HepG2 (cell line): ENCODE measurements around the gene ZNFX1. TPM values are rescaled to one million over a fixed set of nuclear protein-coding genes. Genes with fewer than 3 reads are reported as not detected.

Experiments used
- ATAC-seq: fragments of 200-7000 bp; cut with Tn5 transposase; 3 replicates; pipeline ENCODE4 v1.9.1; 2020; ENCODE audit warnings: mild to moderate bottlenecking, moderate library complexity
- BruUV-seq: library from RNA; stranded (reverse); fragments of 400-500 nt; replicated peaks from 2 replicates; lab custom pipeline; 2021; lab: Mats Ljungman, UMichigan
- CTCF ChIA-PET: fragments of 300-600 bp; formaldehyde crosslinking; extraction: SDS; loops from one replicate; lab custom pipeline; 2021; ENCODE audit warnings: low total read pairs, inconsistent platforms, low intra/inter-chr PET ratio; lab: Yijun Ruan, JAX
- POLR2A ChIA-PET: fragments of 350-600 bp; sonication (Branson Sonifier 250); formaldehyde crosslinking; loops from one replicate; lab custom pipeline; 2020; ENCODE audit warnings: antibody characterized with exemption, inconsistent platforms; lab: Yijun Ruan, JAX
- DNase-seq: peaks from one replicate; pipeline ENCODE4 v3.0.0-alpha.2; 2015; ENCODE audit warnings: low spot score
- FAIRE-seq: peaks from 3 replicates; lab custom pipeline; 2011; peaks lifted over from hg19 to GRCh38; lab: Jason Lieb, UNC
- H2AFZ ChIP-seq: one replicate; pipeline ENCODE4 v1.6.1; 2011; ENCODE audit warnings: low read length, inconsistent platforms
- H3K27ac ChIP-seq: fragments of 300-600 bp; 3 replicates; pipeline ENCODE4 v1.8.0; 2011; ENCODE audit warnings: mixed run types, mild to moderate bottlenecking, mixed read lengths, low read length, inconsistent platforms; ENCODE audit not compliant: insufficient read depth; ENCODE audit errors: extremely low read length
- H3K27me3 ChIP-seq, 2 experiments: fragments of 200-600 bp in 1 of 2; 2 replicates in 1 of 2; 3 replicates in 1 of 2; pipeline versions ENCODE4 v1.6.0 to v1.8.0; 2011; ENCODE audit warnings: low read length in 2 of 2, mild to moderate bottlenecking in 2 of 2, moderate library complexity in 2 of 2, inconsistent platforms in 1 of 2; ENCODE audit not compliant: insufficient read depth in 2 of 2, control insufficient read depth in 1 of 2
- H3K36me3 ChIP-seq, 2 experiments: fragments of 200-600 bp in 1 of 2; replicated peaks in 1 of 2; 2 replicates in 1 of 2; 3 replicates in 1 of 2; pipeline versions ENCODE4 v1.5.1 to v1.8.0; 2011; ENCODE audit warnings: low read length in 2 of 2, inconsistent platforms in 1 of 2; ENCODE audit not compliant: insufficient read depth in 2 of 2, control insufficient read depth in 1 of 2
- H3K4me1 ChIP-seq: 2 replicates; pipeline ENCODE4 v1.5.1; 2012; ENCODE audit warnings: low read length, inconsistent platforms; ENCODE audit not compliant: insufficient read depth
- H3K4me2 ChIP-seq: 2 replicates; pipeline ENCODE4 v1.6.0; 2011; ENCODE audit warnings: low read depth, low read length, inconsistent platforms
- H3K4me3 ChIP-seq, 3 experiments: fragments of 200-600 bp in 1 of 3; sonication (generic), shearing (Covaris generic) in 1 of 3; replicated peaks in 1 of 3; 2 replicates each; pipeline ENCODE4 v1.5.1; 2011 to 2016; ENCODE audit warnings: low read length in 3 of 3, inconsistent platforms in 2 of 3, low read depth in 2 of 3, mild to moderate bottlenecking in 2 of 3, control low read depth in 1 of 3, mixed read lengths in 1 of 3; ENCODE audit not compliant: insufficient read depth in 1 of 3
- H3K79me2 ChIP-seq: one replicate; pipeline ENCODE4 v1.6.1; 2011; ENCODE audit warnings: low read length, inconsistent platforms; ENCODE audit not compliant: insufficient read depth
- H3K9ac ChIP-seq: 2 replicates; pipeline ENCODE4 v1.6.0; 2011; ENCODE audit warnings: mild to moderate bottlenecking, low read depth, low read length, inconsistent platforms; ENCODE audit not compliant: insufficient read depth
- H3K9me3 ChIP-seq: 2 replicates; pipeline ENCODE4 v1.5.1; 2012; ENCODE audit warnings: mild to moderate bottlenecking, low read length
- H4K20me1 ChIP-seq: 2 replicates; pipeline ENCODE4 v1.6.0; 2011; ENCODE audit warnings: inconsistent platforms, mild to moderate bottlenecking, low read length, moderate library complexity; ENCODE audit not compliant: insufficient read depth
- DRAP1 ChIP-seq: IDR thresholded peaks from 2 replicates; pipeline ENCODE4 v1.6.1; 2016; ENCODE audit warnings: missing genetic modification reagents, missing compliant biosample characterization
- HNRNPK ChIP-seq: fragments of 200-400 bp; formaldehyde crosslinking; IDR thresholded peaks from 2 replicates; pipeline ENCODE4 v1.6.1; 2018; ENCODE audit warnings: low read length, low read depth, moderate library complexity, mild to moderate bottlenecking; ENCODE audit not compliant: poor library complexity, severe bottlenecking
- MBNL3 ChIP-seq: fragments of 250-450 bp; sonication (Bioruptor Pico); conservative IDR thresholded peaks from 2 replicates; pipeline ENCODE4 v1.8.0; 2022; ENCODE audit warnings: mild to moderate bottlenecking, inconsistent platforms
- STAT6 ChIP-seq: sonication (generic); formaldehyde crosslinking; IDR thresholded peaks from 2 replicates; pipeline ENCODE4 v1.4.0; 2020; ENCODE audit warnings: missing genetic modification reagents, mild to moderate bottlenecking, borderline replicate concordance
- ZMYM2 ChIP-seq: sonication (generic); formaldehyde crosslinking; IDR thresholded peaks from 2 replicates; pipeline ENCODE4 v1.8.0; 2022; ENCODE audit warnings: mild to moderate bottlenecking, missing genetic modification reagents
- ZMYM3 ChIP-seq: sonication (generic); formaldehyde crosslinking; IDR thresholded peaks from 2 replicates; pipeline ENCODE4 v1.5.1; 2020; ENCODE audit warnings: mild to moderate bottlenecking, missing genetic modification reagents
- ZNF3 ChIP-seq: IDR thresholded peaks from 2 replicates; pipeline ENCODE4 v1.7.0; 2017; ENCODE audit warnings: inconsistent platforms
- ZNF564 ChIP-seq: sonication (generic); formaldehyde crosslinking; IDR thresholded peaks from 2 replicates; pipeline ENCODE4 v1.8.1; 2023; ENCODE audit warnings: mild to moderate bottlenecking, missing genetic modification reagents
- ZNF780A ChIP-seq: sonication (generic); formaldehyde crosslinking; IDR thresholded peaks from 2 replicates; pipeline ENCODE4 v1.8.0; 2022; ENCODE audit warnings: mild to moderate bottlenecking, missing genetic modification reagents, moderate library complexity
- WGBS: methylation state at CpG from one replicate; pipeline ENCODE4 v1.1.6; 2017; ENCODE audit warnings: low lambda C conversion rate; 5-methylcytosine and 5-hydroxymethylcytosine counted together
- in situ Hi-C: cut with HindIII; loops from 2 replicates; pipeline ENCODE4 v1.10.0; 2017; ENCODE audit warnings: low pct_unique_long_range_greater_than_20kb; ENCODE audit not compliant: extremely low pct_ligation_motif_present
- intact Hi-C: fragments of 100-400 bp; cut with micrococcal nuclease; formaldehyde crosslinking; loops from one replicate; pipeline ENCODE4 v1.10.0; 2022; ENCODE audit not compliant: unreplicated experiment
- polyA plus RNA-seq, 8 experiments: library from polyadenylated mRNA; depleted of rRNA in 3 of 8; stranded (reverse) in 7 of 8; unstranded in 1 of 8; fragments of >200 nt; fragmentation: Illumina TruSeq in 4 of 8; extraction: Trizol in 4 of 8; gene quantifications; 2 replicates each; pipeline versions ENCODE4 v1.2.1 to v1.2.3, GENCODE V29; 2011 to 2016; ENCODE audit warnings: low read depth in 4 of 8, missing spikeins in 1 of 8, mixed read lengths in 1 of 8; ENCODE audit not compliant: insufficient read depth in 1 of 8
- total RNA-seq, 5 experiments: library from RNA; depleted of rRNA; stranded (reverse); fragments of >200 nt; fragmentation: Illumina TruSeq; extraction: Trizol; gene quantifications; 2 replicates each; pipeline ENCODE4 v1.2.3, GENCODE V29; 2016; ENCODE audit warnings: low read depth in 1 of 5
- TF ChIP-seq, protein P1 (sequence below): sonication (generic); formaldehyde crosslinking; IDR thresholded peaks from 2 replicates; pipeline ENCODE4 v1.5.1; 2020; ENCODE audit warnings: mild to moderate bottlenecking, missing genetic modification reagents

ZNFX1 gene
- total and polyA plus RNA-seq, 2 of the 13 experiments (the other 11 are each of a cell fraction or from before 2014, with no cell fraction given), result 2.9 to 11.1 TPM

- ChIA-PET CTCF (no interaction called here), POLR2A (interaction anchor here (1.6 to 1.7 kb wide), 2 partner anchors 9 kb away, joined by 4 to 7 read pairs; partner anchors contain the start of gene ZNFX1)
- H3K36me3 ChIP-seq, result peaks cover 38 to 74% of the 10 kb centered on the region in 2 experiments
- intact Hi-C loops (no loop called here), in situ Hi-C loops (no loop called here)
- H3K79me2 ChIP-seq, result peaks cover 48% of the 10 kb centered on the region
- H3K4me3 ChIP-seq, result no peak overlapping the region
- H3K9me3 ChIP-seq, result no peaks in the 10 kb centered on the region
- H3K4me1 ChIP-seq, result peaks cover 46% of the 10 kb centered on the region
- DNase-seq (no peak), ATAC-seq (no peak), FAIRE-seq (no peak)
- H3K27ac ChIP-seq, result no peak overlapping the region
- no TSS peak for BruUV-seq
- no peaks in the 10 kb centered on the region for H3K27me3 ChIP-seq
- peak overlapping the region; percentile 18; the same call in 1 of the 2 replicates for H3K4me2 ChIP-seq
- peaks cover 17% of the 10 kb centered on the region for H4K20me1 ChIP-seq
- H3K9ac ChIP-seq, result no peak overlapping the region
- WGBS, result 91% methylated on average over 1 of the region's 1 CpG
- H2AFZ ChIP-seq, result no peak overlapping the region
- no peak for TF ChIP-seq MBNL3
- TF ChIP-seq, protein P1, sequence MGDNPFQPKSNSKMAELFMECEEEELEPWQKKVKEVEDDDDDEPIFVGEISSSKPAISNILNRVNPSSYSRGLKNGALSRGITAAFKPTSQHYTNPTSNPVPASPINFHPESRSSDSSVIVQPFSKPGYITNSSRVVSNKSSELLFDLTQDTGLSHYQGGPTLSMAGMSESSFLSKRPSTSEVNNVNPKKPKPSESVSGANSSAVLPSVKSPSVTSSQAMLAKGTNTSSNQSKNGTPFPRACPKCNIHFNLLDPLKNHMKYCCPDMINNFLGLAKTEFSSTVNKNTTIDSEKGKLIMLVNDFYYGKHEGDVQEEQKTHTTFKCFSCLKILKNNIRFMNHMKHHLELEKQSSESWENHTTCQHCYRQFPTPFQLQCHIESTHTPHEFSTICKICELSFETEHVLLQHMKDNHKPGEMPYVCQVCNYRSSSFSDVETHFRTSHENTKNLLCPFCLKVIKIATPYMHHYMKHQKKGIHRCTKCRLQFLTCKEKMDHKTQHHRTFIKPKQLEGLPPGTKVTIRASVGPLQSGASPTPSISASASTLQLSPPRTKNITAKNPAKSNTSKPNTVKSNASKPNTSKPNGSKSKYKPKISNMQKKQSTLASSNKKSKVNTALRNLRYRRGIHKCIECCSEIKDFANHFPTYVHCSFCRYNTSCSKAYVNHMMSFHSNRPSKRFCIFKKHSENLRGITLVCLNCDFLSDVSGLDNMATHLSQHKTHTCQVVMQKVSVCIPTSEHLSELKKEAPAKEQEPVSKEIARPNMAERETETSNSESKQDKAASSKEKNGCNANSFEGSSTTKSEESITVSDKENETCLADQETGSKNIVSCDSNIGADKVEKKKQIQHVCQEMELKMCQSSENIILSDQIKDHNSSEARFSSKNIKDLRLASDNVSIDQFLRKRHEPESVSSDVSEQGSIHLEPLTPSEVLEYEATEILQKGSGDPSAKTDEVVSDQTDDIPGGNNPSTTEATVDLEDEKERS (CRISPR knock-in tag), result 0 out of 2 replicates have a peak, but pooled peaks have one; percentile 27
- peak; percentile 61; the same call in 1 of the 2 replicates for TF ChIP-seq ZNF3 (CRISPR knock-in tag)
- no peak for TF ChIP-seq DRAP1 (CRISPR knock-in tag)
- no peak for TF ChIP-seq ZNF780A
- no peak for TF ChIP-seq STAT6
- peak; percentile 47; the same call in 1 of the 2 replicates for TF ChIP-seq ZMYM3
- TF ChIP-seq ZMYM2 (CRISPR knock-in tag), result 0 out of 2 replicates have a peak, but pooled peaks have one; percentile 49
- TF ChIP-seq ZNF564 (CRISPR knock-in tag), result no peak
- TF ChIP-seq HNRNPK, result no peak
These were observed 9.1 kb downstream of the ZNFX1 start for GRCh38 chr20:49268600-49269365.
